ENCODE results near the gene STAC2. TPM values are rescaled to one million over a fixed set of nuclear protein-coding genes. Genes with fewer than 3 reads are reported as not detected.

The STAC2 gene
- polyA plus RNA-seq, 1 of the 3 experiments (the other 2 are of a cell fraction) = 0.07 TPM

GRCh38 chr17:39161962-39162361 lies 63.8 kb downstream of the STAC2 start:
- no peak for TF ChIP-seq RXRA (IDR thresholded peaks at IDR 0.05; ENCODE audit: borderline replicate concordance, low read depth)
- no peak for TF ChIP-seq RAD21 (IDR thresholded peaks at IDR 0.05; ENCODE audit: low read length)
- TF ChIP-seq ZBTB33 (IDR thresholded peaks at IDR 0.05; ENCODE audit: borderline replicate concordance, low read depth) = no peak
- TF ChIP-seq FOSL2 (IDR thresholded peaks at IDR 0.05; ENCODE audit: borderline replicate concordance, low read depth) = no peak
- TF ChIP-seq NFIC (IDR thresholded peaks at IDR 0.05; ENCODE audit: borderline replicate concordance) = no peak
- no peak for TF ChIP-seq SMC3 (IDR thresholded peaks at IDR 0.05; ENCODE audit: low read depth, low read length)
- TF ChIP-seq MEF2A (IDR thresholded peaks at IDR 0.05; ENCODE audit: borderline replicate concordance, low read depth) = no peak
- TF ChIP-seq MXI1 (IDR thresholded peaks at IDR 0.05; ENCODE audit: low read depth, low read length) = no peak
- no peak overlapping the region for H3K4me2 ChIP-seq
- no peaks in the 10 kb centered on the region for H3K36me3 ChIP-seq (replicated peaks in 1 of 2; ENCODE audit: control insufficient read depth in 1 of 2, insufficient read depth in 2 of 2, low read length in 1 of 2)
- H3K27me3 ChIP-seq (ENCODE audit: insufficient read depth) = no peaks in the 10 kb centered on the region
- no peaks in the 10 kb centered on the region for H3K79me2 ChIP-seq (ENCODE audit: insufficient read depth)
- H3K4me1 ChIP-seq (ENCODE audit: control insufficient read depth in 1 of 2, insufficient read depth in 2 of 2, low read depth in 1 of 2, low read length in 1 of 2) = peaks cover 0 to 3% of the 10 kb centered on the region in 2 experiments; a peak in 2 of 4 replicates
- no peak overlapping the region for H3K4me3 ChIP-seq (ENCODE audit: low read depth in 2 of 2, low read length in 1 of 2)
- no peaks in the 10 kb centered on the region for H3K9me2 ChIP-seq
- 74% methylated on average over 2 of the region's 2 CpGs for WGBS (ENCODE audit: low lambda C conversion rate)
- no peak overlapping the region for H3K9ac ChIP-seq
- DNase-seq = no peak
- H4K20me1 ChIP-seq (ENCODE audit: insufficient read depth) = no peaks in the 10 kb centered on the region
- ChIA-PET POLR2A (no interaction called here), CTCF (interaction anchor here (0.6 to 1.8 kb wide), 2 partner anchors 13 to 545 kb away, joined by 3 to 7 read pairs; no protein-coding TSS in a partner anchor)
- H2AFZ ChIP-seq (ENCODE audit: low read depth) = no peak overlapping the region
- no peaks in the 10 kb centered on the region for H3K9me3 ChIP-seq
- peaks cover 5% of the 10 kb centered on the region for H3F3A ChIP-seq (replicated peaks; ENCODE audit: insufficient read depth)
- H3K27ac ChIP-seq (ENCODE audit: low read depth in 2 of 2, low read length in 1 of 2) = no peak overlapping the region

Other genes with a start within 250 kb of the STAC2 start
- 1.5 and 2.4 TPM in 2 replicates for gene PLXDC1, start 74.3 kb downstream of the STAC2 start, polyA plus RNA-seq (2012; rRNA removed)
- not detected in 2 replicates for gene ARL5C, start 59.8 kb downstream of the STAC2 start, polyA plus RNA-seq (2012; rRNA removed)
- gene CACNB1, start 28.3 kb downstream of the STAC2 start, polyA plus RNA-seq (2012; rRNA removed) = 7.2 and 7.4 TPM in 2 replicates
- gene RPL19, start 25.7 kb downstream of the STAC2 start, polyA plus RNA-seq (2012; rRNA removed) = 2,966 and 3,473 TPM in 2 replicates
- gene FBXL20, start 175.7 kb upstream of the STAC2 start, polyA plus RNA-seq (2012; rRNA removed) = 2.2 and 2.7 TPM in 2 replicates
- gene MED1, start 225.3 kb upstream of the STAC2 start, polyA plus RNA-seq (2012; rRNA removed) = 12.3 and 19.9 TPM in 2 replicates
- 11.6 and 15.7 TPM in 2 replicates for gene CDK12, start 235.5 kb upstream of the STAC2 start, polyA plus RNA-seq (2012; rRNA removed)

All from SK-N-SH (cell line).